ENCODE measurements around the gene ACAP3.

ACAP3 gene

GRCh38 chr1:1336931-1337792, 29.4 kb upstream of the ACAP3 start:
- TF ChIP-seq POLR2AphosphoS5 (IDR thresholded peaks at IDR 0.05; ENCODE audit: low read depth) (no peak), CTCF (IDR thresholded peaks at IDR 0.05; ENCODE audit: insufficient read depth, low read length) (no peak), SPI1 (IDR thresholded peaks at IDR 0.05; ENCODE audit: borderline replicate concordance, low read depth) (no peak), GABPA (IDR thresholded peaks at IDR 0.05; ENCODE audit: low read depth) (no peak)
- TF ChIP-seq, protein P1, sequence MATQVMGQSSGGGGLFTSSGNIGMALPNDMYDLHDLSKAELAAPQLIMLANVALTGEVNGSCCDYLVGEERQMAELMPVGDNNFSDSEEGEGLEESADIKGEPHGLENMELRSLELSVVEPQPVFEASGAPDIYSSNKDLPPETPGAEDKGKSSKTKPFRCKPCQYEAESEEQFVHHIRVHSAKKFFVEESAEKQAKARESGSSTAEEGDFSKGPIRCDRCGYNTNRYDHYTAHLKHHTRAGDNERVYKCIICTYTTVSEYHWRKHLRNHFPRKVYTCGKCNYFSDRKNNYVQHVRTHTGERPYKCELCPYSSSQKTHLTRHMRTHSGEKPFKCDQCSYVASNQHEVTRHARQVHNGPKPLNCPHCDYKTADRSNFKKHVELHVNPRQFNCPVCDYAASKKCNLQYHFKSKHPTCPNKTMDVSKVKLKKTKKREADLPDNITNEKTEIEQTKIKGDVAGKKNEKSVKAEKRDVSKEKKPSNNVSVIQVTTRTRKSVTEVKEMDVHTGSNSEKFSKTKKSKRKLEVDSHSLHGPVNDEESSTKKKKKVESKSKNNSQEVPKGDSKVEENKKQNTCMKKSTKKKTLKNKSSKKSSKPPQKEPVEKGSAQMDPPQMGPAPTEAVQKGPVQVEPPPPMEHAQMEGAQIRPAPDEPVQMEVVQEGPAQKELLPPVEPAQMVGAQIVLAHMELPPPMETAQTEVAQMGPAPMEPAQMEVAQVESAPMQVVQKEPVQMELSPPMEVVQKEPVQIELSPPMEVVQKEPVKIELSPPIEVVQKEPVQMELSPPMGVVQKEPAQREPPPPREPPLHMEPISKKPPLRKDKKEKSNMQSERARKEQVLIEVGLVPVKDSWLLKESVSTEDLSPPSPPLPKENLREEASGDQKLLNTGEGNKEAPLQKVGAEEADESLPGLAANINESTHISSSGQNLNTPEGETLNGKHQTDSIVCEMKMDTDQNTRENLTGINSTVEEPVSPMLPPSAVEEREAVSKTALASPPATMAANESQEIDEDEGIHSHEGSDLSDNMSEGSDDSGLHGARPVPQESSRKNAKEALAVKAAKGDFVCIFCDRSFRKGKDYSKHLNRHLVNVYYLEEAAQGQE (IDR thresholded peaks at IDR 0.05; ENCODE audit: insufficient replicate concordance, low read depth): no peak
- no peak overlapping the region for H3K27ac ChIP-seq (replicated peaks)
- no peak for DNase-seq (ENCODE audit: low read depth in 1 of 2, low spot score in 1 of 2)

GRCh38 chr1:1336446-1336845, 28.7 kb upstream of the ACAP3 start:
- TF ChIP-seq SPI1 (IDR thresholded peaks at IDR 0.05; ENCODE audit: borderline replicate concordance, low read depth) (no peak), GABPA (IDR thresholded peaks at IDR 0.05; ENCODE audit: low read depth) (no peak), CTCF (IDR thresholded peaks at IDR 0.05; ENCODE audit: insufficient read depth, low read length) (no peak), POLR2AphosphoS5 (IDR thresholded peaks at IDR 0.05; ENCODE audit: low read depth) (no peak)
- TF ChIP-seq, protein P1 (IDR thresholded peaks at IDR 0.05; ENCODE audit: insufficient replicate concordance, low read depth): no peak
- H3K4me3 ChIP-seq (replicated peaks; ENCODE audit: insufficient read depth, low read length): no peak overlapping the region
- DNase-seq (ENCODE audit: low read depth in 1 of 2, low spot score in 1 of 2): no peak
- no peaks in the 10 kb centered on the region for H3K27me3 ChIP-seq (ENCODE audit: insufficient read depth, poor library complexity, severe bottlenecking)
- no peak overlapping the region for H3K27ac ChIP-seq (replicated peaks)

More at GRCh38 chr1:1336931-1337792, 29.4 kb upstream of the ACAP3 start:
- H3K4me3 ChIP-seq (replicated peaks; ENCODE audit: insufficient read depth, low read length): no peak overlapping the region
- H3K27me3 ChIP-seq (ENCODE audit: insufficient read depth, poor library complexity, severe bottlenecking): no peaks in the 10 kb centered on the region

DNA sequence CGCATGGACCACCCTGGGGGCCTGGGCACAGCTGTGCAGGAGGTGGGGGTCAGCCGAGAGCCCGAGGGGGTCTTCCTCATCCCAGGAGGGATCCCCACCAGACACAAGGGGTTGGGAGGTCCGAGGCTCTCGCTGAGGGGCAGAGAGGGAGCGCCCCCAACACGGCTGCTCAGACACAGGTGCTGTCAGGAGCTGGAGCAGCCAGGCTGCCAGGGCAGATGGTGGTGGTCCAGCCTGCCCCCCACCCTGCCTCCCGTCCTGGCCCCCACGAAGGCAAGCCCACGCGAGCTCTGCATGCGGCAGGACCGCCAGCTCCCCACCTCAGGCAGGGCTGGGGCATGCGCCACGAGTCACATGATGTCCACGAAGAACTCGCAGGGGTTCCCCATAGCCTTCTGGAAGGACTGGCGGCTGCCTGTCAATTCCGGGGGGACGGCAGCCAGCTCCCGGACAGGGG, 28.1 kb upstream of the ACAP3 start:
- TF ChIP-seq CTCF (IDR thresholded peaks at IDR 0.05; ENCODE audit: insufficient read depth, low read length): no peak
- TF ChIP-seq SPI1 (IDR thresholded peaks at IDR 0.05; ENCODE audit: borderline replicate concordance, low read depth): no peak
- TF ChIP-seq POLR2AphosphoS5 (IDR thresholded peaks at IDR 0.05; ENCODE audit: low read depth): no peak
- no peak for TF ChIP-seq GABPA (IDR thresholded peaks at IDR 0.05; ENCODE audit: low read depth)
- TF ChIP-seq, protein P1 (IDR thresholded peaks at IDR 0.05; ENCODE audit: insufficient replicate concordance, low read depth): no peak
- Histone ChIP-seq H3K27me3 (ENCODE audit: insufficient read depth, poor library complexity, severe bottlenecking) (no peaks in the 10 kb centered on the region), H3K27ac (replicated peaks) (no peak overlapping the region), H3K4me3 (replicated peaks; ENCODE audit: insufficient read depth, low read length) (no peak overlapping the region)
- DNase-seq (ENCODE audit: low read depth in 1 of 2, low spot score in 1 of 2): no peak

Measured in HL-60 (cell line).